H1 (cell line): ENCODE data around the gene RPS6KB2. TPM values are rescaled to one million over a fixed set of nuclear protein-coding genes. Genes with fewer than 3 reads are reported as not detected.

Experiments
- CTCF ChIA-PET: fragments of 300-600 bp; sonication (Branson Sonifier 250); formaldehyde crosslinking; loops from one replicate; lab custom pipeline; 2021; ENCODE audit not compliant: partially characterized antibody; lab: Charles Lee
- POLR2A ChIA-PET: fragments of 300-600 bp; sonication (Branson Sonifier 250); formaldehyde crosslinking; loops from one replicate; lab custom pipeline; 2021; ENCODE audit warnings: inconsistent platforms; ENCODE audit not compliant: partially characterized antibody; lab: Charles Lee
- DNase-seq, 2 experiments: peaks; one replicate each; pipeline versions ENCODE4 v3.0.0 to v3.0.0-alpha.2; 2010 to 2022; ENCODE audit warnings: low spot score in 2 of 2, low read depth in 1 of 2, mixed read lengths in 1 of 2
- FAIRE-seq: peaks from 2 replicates; lab custom pipeline; 2011; peaks lifted over from hg19 to GRCh38; lab: Jason Lieb, UNC
- H2AFZ ChIP-seq: 2 replicates; pipeline ENCODE4 v1.8.1; 2012; ENCODE audit warnings: low read length, inconsistent platforms
- H2AK5ac ChIP-seq: 2 replicates; pipeline ENCODE4 v1.6.1; 2013; ENCODE audit warnings: low read depth, low read length
- H2BK120ac ChIP-seq: replicated peaks from 2 replicates; pipeline ENCODE3; 2013; ENCODE audit warnings: low read depth, low read length, inconsistent platforms
- H2BK12ac ChIP-seq: 2 replicates; pipeline ENCODE4 v1.6.1; 2013; ENCODE audit warnings: low read depth, low read length
- H2BK15ac ChIP-seq: 2 replicates; pipeline ENCODE4 v1.6.1; 2013; ENCODE audit warnings: low read length
- H2BK20ac ChIP-seq: 2 replicates; pipeline ENCODE4 v1.6.1; 2013; ENCODE audit warnings: low read length
- H2BK5ac ChIP-seq: 2 replicates; pipeline ENCODE4 v1.6.1; 2013; ENCODE audit warnings: low read depth, low read length
- H3K14ac ChIP-seq: 2 replicates; pipeline ENCODE4 v1.6.1; 2013; ENCODE audit warnings: inconsistent platforms; ENCODE audit not compliant: insufficient read length
- H3K18ac ChIP-seq: 2 replicates; pipeline ENCODE4 v1.6.1; 2013; ENCODE audit warnings: low read length; ENCODE audit errors: extremely low read depth
- H3K23ac ChIP-seq: 2 replicates; pipeline ENCODE4 v1.6.1; 2013; ENCODE audit warnings: inconsistent platforms; ENCODE audit not compliant: insufficient read length
- H3K23me2 ChIP-seq: 2 replicates; pipeline ENCODE4 v1.6.1; 2013; ENCODE audit warnings: low read depth, low read length
- H3K27ac ChIP-seq: 2 replicates; pipeline ENCODE4 v1.6.1; 2011; ENCODE audit warnings: low read depth, low read length, inconsistent platforms
- H3K27me3 ChIP-seq, 4 experiments: replicated peaks in 1 of 4; 1 replicate in 1 of 4; 2 replicates in 3 of 4; pipeline versions ENCODE4 v1.6.1 to v1.8.1; 2011 to 2013; ENCODE audit warnings: low read length in 3 of 4, mild to moderate bottlenecking in 3 of 4, inconsistent platforms in 2 of 4, mixed read lengths in 2 of 4, moderate library complexity in 1 of 4; ENCODE audit not compliant: control insufficient read depth in 3 of 4, insufficient read depth in 3 of 4; ENCODE audit errors: extremely low read depth in 1 of 4
- H3K36me3 ChIP-seq, 4 experiments: 2 replicates each; pipeline versions ENCODE4 v1.6.1 to v1.8.1; 2011 to 2013; ENCODE audit warnings: mild to moderate bottlenecking in 4 of 4, low read length in 3 of 4, moderate library complexity in 2 of 4, control low read depth in 1 of 4, inconsistent platforms in 1 of 4; ENCODE audit not compliant: insufficient read depth in 4 of 4, control insufficient read depth in 2 of 4
- H3K4ac ChIP-seq: replicated peaks from 2 replicates; pipeline ENCODE3; 2013; ENCODE audit warnings: low read length, low read depth, mixed read lengths, inconsistent platforms; ENCODE audit not compliant: insufficient read length
- H3K4me1 ChIP-seq, 4 experiments: replicated peaks in 1 of 4; 1 replicate in 1 of 4; 2 replicates in 3 of 4; pipeline versions ENCODE4 v1.6.1 to v1.8.1; 2011 to 2013; ENCODE audit warnings: low read length in 3 of 4, inconsistent platforms in 2 of 4, mixed read lengths in 1 of 4; ENCODE audit not compliant: insufficient read depth in 4 of 4, control insufficient read depth in 3 of 4
- H3K4me2 ChIP-seq, 2 experiments: 2 replicates each; pipeline versions ENCODE4 v1.6.1 to v1.8.1; 2011 to 2013; ENCODE audit warnings: low read depth in 2 of 2, low read length in 2 of 2, control low read depth in 1 of 2, inconsistent platforms in 1 of 2, mild to moderate bottlenecking in 1 of 2; ENCODE audit not compliant: insufficient read depth in 1 of 2
- H3K4me3 ChIP-seq, 4 experiments: fragments of 200-600, 300-600 bp in 1 of 4; sonication (generic), shearing (Covaris generic), sonication (Bioruptor Twin) in 1 of 4; 2 replicates each; pipeline versions ENCODE4 v1.5.1 to v1.8.1; 2011 to 2016; ENCODE audit warnings: low read length in 4 of 4, low read depth in 3 of 4, control low read depth in 2 of 4, inconsistent platforms in 2 of 4, mild to moderate bottlenecking in 2 of 4, mixed read lengths in 1 of 4, moderate library complexity in 1 of 4; ENCODE audit not compliant: insufficient read depth in 2 of 4; ENCODE audit errors: extremely low read depth in 1 of 4
- H3K56ac ChIP-seq: replicated peaks from 2 replicates; pipeline ENCODE3; 2013; ENCODE audit warnings: low read depth, mild to moderate bottlenecking, mixed read lengths, low read length, inconsistent platforms; ENCODE audit not compliant: insufficient read length
- H3K79me1 ChIP-seq: 2 replicates; pipeline ENCODE4 v1.6.1; 2013; ENCODE audit warnings: low read depth, low read length, control low read depth
- H3K79me2 ChIP-seq, 2 experiments: 2 replicates each; pipeline versions ENCODE4 v1.6.1 to v1.8.1; 2012 to 2013; ENCODE audit warnings: low read length in 2 of 2, mild to moderate bottlenecking in 2 of 2, inconsistent platforms in 1 of 2; ENCODE audit not compliant: insufficient read depth in 2 of 2, control insufficient read depth in 1 of 2
- H3K9ac ChIP-seq, 4 experiments: replicated peaks in 1 of 4; 1 replicate in 1 of 4; 2 replicates in 3 of 4; pipeline versions ENCODE4 v1.6.1 to v1.8.1; 2011 to 2013; ENCODE audit warnings: low read depth in 3 of 4, low read length in 3 of 4, control low read depth in 2 of 4, mild to moderate bottlenecking in 2 of 4, moderate library complexity in 2 of 4, inconsistent platforms in 1 of 4; ENCODE audit errors: extremely low read depth in 1 of 4
- H3K9me3 ChIP-seq, 2 experiments: 2 replicates each; pipeline versions ENCODE4 v1.6.1 to v1.8.1; 2012 to 2013; ENCODE audit warnings: mild to moderate bottlenecking in 2 of 2, moderate library complexity in 2 of 2, control low read depth in 1 of 2, inconsistent platforms in 1 of 2, low read depth in 1 of 2, low read length in 1 of 2, mixed read lengths in 1 of 2; ENCODE audit not compliant: insufficient read depth in 2 of 2
- H4K20me1 ChIP-seq, 2 experiments: replicated peaks in 1 of 2; 2 replicates each; pipeline versions ENCODE3 to v1.8.1; 2011 to 2013; ENCODE audit warnings: inconsistent platforms in 2 of 2, low read length in 2 of 2, mild to moderate bottlenecking in 1 of 2; ENCODE audit not compliant: insufficient read depth in 2 of 2, control insufficient read depth in 1 of 2
- H4K5ac ChIP-seq: 2 replicates; pipeline ENCODE4 v1.6.1; 2013; ENCODE audit warnings: low read length, low read depth, mixed read lengths, inconsistent platforms; ENCODE audit not compliant: insufficient read length
- H4K8ac ChIP-seq: 2 replicates; pipeline ENCODE4 v1.8.0; 2013; ENCODE audit warnings: mild to moderate bottlenecking, moderate library complexity, low read length, inconsistent platforms; ENCODE audit not compliant: insufficient read depth; ENCODE audit errors: extremely low read depth
- H4K91ac ChIP-seq: replicated peaks from 2 replicates; pipeline ENCODE3; 2013; ENCODE audit warnings: low read length, mixed read lengths, inconsistent platforms; ENCODE audit not compliant: insufficient read length
- ATF2 ChIP-seq: IDR thresholded peaks from 2 replicates; pipeline ENCODE4 v1.6.1; 2012; ENCODE audit warnings: low read length, inconsistent platforms
- BACH1 ChIP-seq: IDR thresholded peaks from 2 replicates; pipeline ENCODE4 v1.6.1; 2012; ENCODE audit warnings: low read length, improper control_type of control experiment
- BCL11A ChIP-seq, 2 experiments: IDR thresholded peaks; one replicate each; pipeline ENCODE4 v1.6.1; 2011; ENCODE audit warnings: low read depth in 2 of 2, low read length in 2 of 2, mild to moderate bottlenecking in 2 of 2
- GABPA ChIP-seq: IDR thresholded peaks from 2 replicates; pipeline ENCODE4 v1.6.1; 2011; ENCODE audit warnings: mild to moderate bottlenecking, low read length, moderate library complexity, borderline replicate concordance; ENCODE audit not compliant: insufficient read depth
- POLR2A ChIP-seq, 2 experiments: IDR thresholded peaks; 1 replicate in 1 of 2; 2 replicates in 1 of 2; pipeline ENCODE4 v1.6.1; 2011; ENCODE audit warnings: low read depth in 2 of 2, low read length in 2 of 2, mild to moderate bottlenecking in 2 of 2; ENCODE audit errors: control extremely low read depth in 1 of 2
- RAD21 ChIP-seq, 2 experiments: IDR thresholded peaks in 1 of 2; conservative IDR thresholded peaks in 1 of 2; 2 replicates each; pipeline ENCODE4 v1.6.1; 2011; ENCODE audit warnings: low read depth in 2 of 2, low read length in 2 of 2, improper control_type of control experiment in 1 of 2, inconsistent platforms in 1 of 2, mild to moderate bottlenecking in 1 of 2, moderate library complexity in 1 of 2
- SIRT6 ChIP-seq: IDR thresholded peaks from one replicate; pipeline ENCODE4 v1.7.1; 2012; ENCODE audit warnings: low read length, inconsistent platforms
- SUZ12 ChIP-seq: fragments of 200-600 bp; sonication (generic); IDR thresholded peaks from 2 replicates; pipeline ENCODE4 v1.6.1; 2012; ENCODE audit warnings: mild to moderate bottlenecking, inconsistent platforms, low read length, moderate library complexity, mixed read lengths
- TCF12 ChIP-seq: IDR thresholded peaks from 2 replicates; pipeline ENCODE4 v1.6.1; 2011; ENCODE audit warnings: low read depth, mild to moderate bottlenecking, low read length
- USF2 ChIP-seq: IDR thresholded peaks from 2 replicates; pipeline ENCODE4 v1.6.1; 2011; ENCODE audit warnings: low read length, improper control_type of control experiment
- WGBS, 2 experiments: shearing (Covaris generic) in 1 of 2; methylation state at CpG; one replicate each; pipeline versions ENCODE4 v1.1.6 to v1.1.7; 2013 to 2015; ENCODE audit warnings: low lambda C conversion rate in 2 of 2, mixed read lengths in 2 of 2, inconsistent platforms in 1 of 2, low coverage in 1 of 2, missing lambda C conversion rate in 1 of 2; ENCODE audit not compliant: insufficient replicate concordance in 2 of 2, insufficient coverage in 1 of 2, insufficient read length in 1 of 2; ENCODE audit errors: extremely low coverage in 1 of 2, missing lambda C conversion rate in 1 of 2; 5-methylcytosine and 5-hydroxymethylcytosine counted together
- polyA plus RNA-seq, 7 experiments: library from polyadenylated mRNA; depleted of rRNA in 3 of 7; stranded (reverse) in 5 of 7; unstranded in 2 of 7; fragments of >200 nt in 5 of 7; fragments of 200-250 nt in 2 of 7; gene quantifications; 1 replicate in 5 of 7; 2 replicates in 1 of 7; 4 replicates in 1 of 7; pipeline versions ENCODE4 v1.2.1 to v1.2.3, GENCODE V29; 2011 to 2013; ENCODE audit warnings: missing spikeins in 2 of 7, mixed read lengths in 2 of 7
- total RNA-seq: library from RNA; stranded (reverse); fragmentation: NEBNext Ultra II Directional; extraction: Animal tissue kit (Norgen Biotek cat#: 25700); gene quantifications from 2 replicates; pipeline ENCODE4 v1.2.1, GENCODE V29; 2021

RPS6KB2 gene
- total and polyA plus RNA-seq, 2 of the 8 experiments (the other 6 are each of a cell fraction or from before 2014, with no cell fraction given): 41.0 to 47.1 TPM

- CTCF ChIA-PET: interaction anchor here (0.8 to 1.5 kb wide), 3 partner anchors 12 to 90 kb away, joined by 3 to 5 read pairs (median 4); partner anchors contain the start of gene RAD9A
- Histone ChIP-seq H2BK15ac (no peak overlapping the region), H2BK5ac (no peak overlapping the region), H3K27ac (no peak overlapping the region), H2BK20ac (no peak overlapping the region), H3K79me2 (no peaks in the 10 kb centered on the region), H3K4me3 (peak overlapping the region; percentile 10 to 60 (median 27); a peak in 6 of 8 replicates), H3K14ac (no peak overlapping the region), H3K4me2 (peak overlapping the region; percentile 54 to 70), H3K4ac (no peak overlapping the region), H3K4me1 (peaks cover 0 to 3% (median 3%) of the 10 kb centered on the region in 4 experiments; a peak in 3 of 7 replicates), H3K9me3 (no peaks in the 10 kb centered on the region; a peak in 1 of 4 replicates), H3K79me1 (no peaks in the 10 kb centered on the region), H4K91ac (no peak overlapping the region), H2BK120ac (no peak overlapping the region), H4K8ac (no peak overlapping the region), H2BK12ac (no peak overlapping the region), H2AK5ac (no peak overlapping the region), H3K9ac (no peak overlapping the region; a peak in 1 of 7 replicates), H3K18ac (no peak overlapping the region), H3K23ac (no peak overlapping the region), H3K36me3 (no peaks in the 10 kb centered on the region; a peak in 1 of 8 replicates), H3K27me3 (peaks cover 0 to 10% (median 9%) of the 10 kb centered on the region in 4 experiments; a peak in 6 of 7 replicates), H3K23me2 (no peaks in the 10 kb centered on the region), H2AFZ (no peak overlapping the region), H3K56ac (no peak overlapping the region), H4K5ac (no peak overlapping the region), H4K20me1 (peaks cover 0 to 5% of the 10 kb centered on the region in 2 experiments)
- FAIRE-seq (no peak), DNase-seq (no peak)
- TF ChIP-seq POLR2A (IDR thresholded peaks at IDR 0.05; ENCODE audit: control extremely low read depth in 1 of 2, low read depth in 2 of 2, low read length in 2 of 2) (no peak), GABPA (no peak), TCF12 (no peak), BACH1 (no peak), RAD21 (IDR thresholded peaks at IDR 0.05 in 1 of 2, conservative IDR thresholded peaks at IDR 0.05 in 1 of 2; ENCODE audit: low read depth in 2 of 2, low read length in 2 of 2) (no peak), ATF2 (no peak), USF2 (no peak), SUZ12 (no peak), SIRT6 (no peak), BCL11A (IDR thresholded peaks at IDR 0.05; ENCODE audit: low read depth in 2 of 2, low read length in 2 of 2) (no peak)
- POLR2A ChIA-PET: interaction anchor here (0.8 to 1.7 kb wide), 7 partner anchors 9 to 86 kb away, joined by 3 to 6 read pairs (median 4); partner anchors contain the start of gene TMEM134
- WGBS, 2 experiments: 81% methylated on average over 17 of the region's 19 CpGs; no CpG with 5 or more reads in 1 of the 2 experiments
These were observed 54.1 kb downstream of the RPS6KB2 start for GRCh38 chr11:67482275-67482826.
